HG02678 (cell line): ENCODE measurements around the gene CEND1.
A peak's percentile ranks its signal among the peaks of the same experiment; 100 is the strongest.

Source experiments
- ATAC-seq: cut with Tn5 transposase; IDR thresholded peaks from one replicate; pipeline ENCODE4 v1.9.1; 2021; ENCODE audit warnings: mild to moderate bottlenecking, moderate library complexity; ENCODE audit not compliant: unreplicated experiment

Gene CEND1

GRCh38 chr11:789943-790342 lies at the start of gene CEND1:
Gene CEND1 (minus strand): TSS chr11:790090. CDS start chr11:788576, 1,514 bp downstream.
- ATAC-seq: no peak

GRCh38 chr11:839280-839623 lies 49.4 kb upstream of the CEND1 start:
- ATAC-seq: no peak

- no peak for ATAC-seq
Observed at GRCh38 chr11:838441-839279, 48.8 kb upstream of the CEND1 start.

GRCh38 chr11:837990-838307 lies 48.1 kb upstream of the CEND1 start:
- ATAC-seq: no peak

- no peak for ATAC-seq
Observed at GRCh38 chr11:837189-837989, 47.5 kb upstream of the CEND1 start.

GRCh38 chr11:836700-837099 lies 46.8 kb upstream of the CEND1 start:
- no peak for ATAC-seq

GRCh38 chr11:836274-836673 lies 46.4 kb upstream of the CEND1 start:
- ATAC-seq: no peak

- no peak for ATAC-seq
Observed at GRCh38 chr11:834371-835316, 44.8 kb upstream of the CEND1 start.

- ATAC-seq: no peak
Observed at GRCh38 chr11:833849-834311, 44.0 kb upstream of the CEND1 start.

GRCh38 chr11:833114-833791 lies 43.4 kb upstream of the CEND1 start:
- peak; percentile 19 for ATAC-seq

- peak; percentile 58 for ATAC-seq
Observed at GRCh38 chr11:832529-833113, 42.7 kb upstream of the CEND1 start, which contains the start of gene CD151. Gene CD151 (plus strand): TSS chr11:832952. CDS start chr11:836070, 3,118 bp downstream.

GRCh38 chr11:831961-832528 lies 42.2 kb upstream of the CEND1 start:
- no peak for ATAC-seq

GRCh38 chr11:831118-831864 lies 41.4 kb upstream of the CEND1 start:
- no peak for ATAC-seq

GRCh38 chr11:830295-831117 lies 40.6 kb upstream of the CEND1 start:
- ATAC-seq: peak; percentile 38

- no peak for ATAC-seq
Observed at GRCh38 chr11:829847-830294, 40.0 kb upstream of the CEND1 start.

GRCh38 chr11:829176-829846 lies 39.4 kb upstream of the CEND1 start:
- ATAC-seq: no peak

- no peak for ATAC-seq
Observed at GRCh38 chr11:828506-829175, 38.8 kb upstream of the CEND1 start.
